Neural cell (in vitro differentiated cells): ENCODE results near the gene BCL2A1. TPM values are rescaled to one million over a fixed set of nuclear protein-coding genes. Genes with fewer than 3 reads are reported as not detected.
"Not testable (repeated sequence)": the region's sequence is repeated elsewhere in the genome, so short reads cannot be mapped to it uniquely, and the experiment has no call there.

Source experiments
- H2AFZ ChIP-seq: fragments of 200-600, 300-800 bp; sonication (generic), shearing (Covaris generic); 2 replicates; pipeline ENCODE4 v1.6.0; 2014; ENCODE audit warnings: low read depth, mild to moderate bottlenecking, antibody characterized with exemption, low read length, moderate library complexity
- H3F3A ChIP-seq: fragments of 200-600 bp; shearing (Covaris generic); 2 replicates; pipeline ENCODE4 v1.6.1; 2016; ENCODE audit warnings: mild to moderate bottlenecking, moderate library complexity, mixed read lengths, antibody characterized with exemption, low read length; ENCODE audit not compliant: insufficient read depth, poor library complexity, severe bottlenecking
- H3K27ac ChIP-seq: fragments of 200-600, 300-800 bp; sonication (generic), shearing (Covaris generic); 2 replicates; pipeline ENCODE4 v1.5.1; 2014; ENCODE audit warnings: mild to moderate bottlenecking, low read length, moderate library complexity
- H3K27me3 ChIP-seq: fragments of 300-800, 200-600 bp; sonication (generic), shearing (Covaris generic); 2 replicates; pipeline ENCODE4 v1.6.0; 2014; ENCODE audit warnings: mild to moderate bottlenecking, low read depth, low read length, moderate library complexity; ENCODE audit not compliant: insufficient read depth
- H3K36me3 ChIP-seq: fragments of 300-800, 200-600 bp; sonication (generic), shearing (Covaris generic); 2 replicates; pipeline ENCODE4 v1.5.1; 2014; ENCODE audit warnings: mild to moderate bottlenecking, antibody characterized with exemption, low read length, moderate library complexity; ENCODE audit not compliant: insufficient read depth
- H3K4me2 ChIP-seq: fragments of 300-800, 200-600 bp; sonication (generic), shearing (Covaris generic); 2 replicates; pipeline ENCODE4 v1.6.0; 2014; ENCODE audit warnings: mild to moderate bottlenecking, low read length
- H3K4me3 ChIP-seq: fragments of 300-800, 200-600 bp; sonication (generic), shearing (Covaris generic); 2 replicates; pipeline ENCODE4 v1.5.1; 2014; ENCODE audit warnings: mild to moderate bottlenecking, low read length, moderate library complexity
- H3K79me2 ChIP-seq: fragments of 200-600 bp; shearing (Covaris generic); replicated peaks from 2 replicates; pipeline ENCODE4 v1.6.0; 2014; ENCODE audit warnings: mild to moderate bottlenecking, low read length, moderate library complexity; ENCODE audit not compliant: insufficient read depth
- H3K9ac ChIP-seq: fragments of 300-800, 200-600 bp; sonication (generic), shearing (Covaris generic); 2 replicates; pipeline ENCODE4 v1.6.1; 2016; ENCODE audit warnings: mild to moderate bottlenecking, low read length, mixed read lengths
- H3K9me2 ChIP-seq: fragments of 200-600 bp; shearing (Covaris generic); 2 replicates; pipeline ENCODE4 v1.6.1; 2016; ENCODE audit warnings: mild to moderate bottlenecking, low read length, mixed read lengths; ENCODE audit not compliant: insufficient read depth
- H3K9me3 ChIP-seq: fragments of 200-600, 300-800 bp; sonication (generic), shearing (Covaris generic); 2 replicates; pipeline ENCODE4 v1.6.1; 2016; ENCODE audit warnings: mild to moderate bottlenecking, mixed run types, low read length, moderate library complexity, mixed read lengths
- H4K20me1 ChIP-seq: fragments of 200-600 bp; shearing (Covaris generic); 2 replicates; pipeline ENCODE4 v1.6.1; 2016; ENCODE audit warnings: mild to moderate bottlenecking, mixed run types; ENCODE audit not compliant: insufficient read depth
- EP300 ChIP-seq: fragments of 450-650 bp; conservative IDR thresholded peaks from 2 replicates; pipeline ENCODE4 v1.6.1; 2014; ENCODE audit warnings: antibody characterized with exemption, mild to moderate bottlenecking, moderate library complexity; ENCODE audit not compliant: poor library complexity, severe bottlenecking
- POLR2AphosphoS5 ChIP-seq: IDR thresholded peaks from 2 replicates; pipeline ENCODE4 v1.6.1; 2012
- RAD21 ChIP-seq: fragments of 450-650 bp; conservative IDR thresholded peaks from 2 replicates; pipeline ENCODE4 v1.6.1; 2014; ENCODE audit warnings: antibody characterized with exemption, mild to moderate bottlenecking, moderate library complexity
- REST ChIP-seq: IDR thresholded peaks from 2 replicates; pipeline ENCODE4 v1.6.1; 2012; ENCODE audit warnings: borderline replicate concordance
- SMC3 ChIP-seq: fragments of 450-650 bp; conservative IDR thresholded peaks from 2 replicates; pipeline ENCODE4 v1.6.1; 2014; ENCODE audit warnings: antibody characterized with exemption, mild to moderate bottlenecking, moderate library complexity; ENCODE audit not compliant: poor library complexity
- polyA plus RNA-seq: library from polyadenylated mRNA; depleted of rRNA; stranded (reverse); fragments of >200 nt; gene quantifications from 2 replicates; pipeline ENCODE4 v1.2.3, GENCODE V29; 2014
- TF ChIP-seq, protein P1 (sequence below): fragments of 450-650 bp; IDR thresholded peaks from 2 replicates; pipeline ENCODE4 v1.5.1; 2014; ENCODE audit warnings: antibody characterized with exemption, mild to moderate bottlenecking, moderate library complexity; ENCODE audit not compliant: poor library complexity, severe bottlenecking

The BCL2A1 gene
- polyA plus RNA-seq, 1 donor from 2014 or later: not detected

- H3K9me2 ChIP-seq: no peaks in the 10 kb centered on the region
- H3K9ac ChIP-seq: no peak overlapping the region
- H4K20me1 ChIP-seq: no peaks in the 10 kb centered on the region
- H3F3A ChIP-seq: no peaks in the 10 kb centered on the region
- TF ChIP-seq POLR2AphosphoS5 (peak; percentile 68), RAD21 (no peak), EP300 (peak; percentile 93)
- H3K4me2 ChIP-seq: no peak overlapping the region
- H3K79me2 ChIP-seq: no peaks in the 10 kb centered on the region
- H3K27me3 ChIP-seq: no peaks in the 10 kb centered on the region
- no peaks in the 10 kb centered on the region for H3K9me3 ChIP-seq
- H2AFZ ChIP-seq: no peak overlapping the region
- no peak overlapping the region for H3K4me3 ChIP-seq
- peak overlapping the region; percentile 21 for H3K27ac ChIP-seq
- H3K36me3 ChIP-seq: no peaks in the 10 kb centered on the region
Measured at GRCh38 chr15:79939399-79939798, 31.6 kb downstream of the BCL2A1 start.

GRCh38 chr15:79938143-79938542 is 32.9 kb downstream of the BCL2A1 start:
- Histone ChIP-seq H3K4me2 (no peak overlapping the region), H3K4me3 (no peak overlapping the region), H4K20me1 (no peaks in the 10 kb centered on the region), H3F3A (no peaks in the 10 kb centered on the region), H3K79me2 (no peaks in the 10 kb centered on the region), H3K27me3 (no peaks in the 10 kb centered on the region), H3K9me2 (no peaks in the 10 kb centered on the region), H3K36me3 (no peaks in the 10 kb centered on the region), H3K27ac (no peak overlapping the region), H3K9me3 (no peaks in the 10 kb centered on the region), H3K9ac (no peak overlapping the region), H2AFZ (no peak overlapping the region)
- TF ChIP-seq SMC3 (no peak), RAD21 (no peak), REST (no peak)
- TF ChIP-seq, protein P1, sequence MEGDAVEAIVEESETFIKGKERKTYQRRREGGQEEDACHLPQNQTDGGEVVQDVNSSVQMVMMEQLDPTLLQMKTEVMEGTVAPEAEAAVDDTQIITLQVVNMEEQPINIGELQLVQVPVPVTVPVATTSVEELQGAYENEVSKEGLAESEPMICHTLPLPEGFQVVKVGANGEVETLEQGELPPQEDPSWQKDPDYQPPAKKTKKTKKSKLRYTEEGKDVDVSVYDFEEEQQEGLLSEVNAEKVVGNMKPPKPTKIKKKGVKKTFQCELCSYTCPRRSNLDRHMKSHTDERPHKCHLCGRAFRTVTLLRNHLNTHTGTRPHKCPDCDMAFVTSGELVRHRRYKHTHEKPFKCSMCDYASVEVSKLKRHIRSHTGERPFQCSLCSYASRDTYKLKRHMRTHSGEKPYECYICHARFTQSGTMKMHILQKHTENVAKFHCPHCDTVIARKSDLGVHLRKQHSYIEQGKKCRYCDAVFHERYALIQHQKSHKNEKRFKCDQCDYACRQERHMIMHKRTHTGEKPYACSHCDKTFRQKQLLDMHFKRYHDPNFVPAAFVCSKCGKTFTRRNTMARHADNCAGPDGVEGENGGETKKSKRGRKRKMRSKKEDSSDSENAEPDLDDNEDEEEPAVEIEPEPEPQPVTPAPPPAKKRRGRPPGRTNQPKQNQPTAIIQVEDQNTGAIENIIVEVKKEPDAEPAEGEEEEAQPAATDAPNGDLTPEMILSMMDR: no peak

DNA sequence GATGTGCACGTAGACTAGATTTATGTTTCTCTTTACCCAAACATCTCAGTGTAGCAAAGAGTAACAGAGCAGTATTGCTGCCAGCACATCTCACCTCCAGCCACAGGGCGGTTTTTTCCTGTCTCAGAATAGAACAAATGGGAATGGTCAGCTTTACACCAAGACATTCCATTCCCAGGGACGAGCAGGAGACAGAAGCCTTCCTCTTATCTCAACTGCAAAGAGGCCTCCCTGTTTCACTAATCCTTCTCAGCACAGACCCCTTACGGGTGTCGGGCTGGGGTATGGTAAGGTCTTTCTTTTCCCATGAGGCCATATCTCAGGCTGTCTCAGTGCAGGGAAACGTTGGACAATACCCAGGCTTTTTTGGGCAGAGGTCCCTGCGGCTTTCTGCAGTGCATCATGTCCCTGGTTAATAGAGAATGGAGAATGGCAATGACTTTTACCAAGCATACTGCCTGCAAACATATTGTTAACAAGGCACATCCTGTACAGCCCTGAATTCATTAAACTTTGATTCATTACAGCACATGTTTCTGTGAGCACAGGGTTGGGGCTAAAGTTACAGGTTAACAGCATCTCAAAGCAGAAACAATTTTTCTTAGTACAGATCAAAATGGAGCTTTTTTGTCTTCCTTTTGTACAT is 35.3 kb downstream of the BCL2A1 start:
- not testable (repeated sequence) for H3K27me3 ChIP-seq, H3K36me3 ChIP-seq, H3K9me2 ChIP-seq, H2AFZ ChIP-seq, H3K79me2 ChIP-seq, H3K27ac ChIP-seq, H3K9me3 ChIP-seq, H3F3A ChIP-seq, H3K4me3 ChIP-seq, H3K9ac ChIP-seq, H4K20me1 ChIP-seq, H3K4me2 ChIP-seq
